NCI-H2227 treated with DMSO at 0.1 percent for 48 hours (cell line): Measurements from ENCODE around the gene PRC1.
"Not testable (repeated sequence)": the region's sequence is repeated elsewhere in the genome, so short reads cannot be mapped to it uniquely, and the experiment has no call there.

Experiments used
- DNase-seq: peaks from one replicate; lab custom pipeline; 2025; lab: John Stamatoyannopoulos, UW

The PRC1 gene

GRCh38 chr15:90994417-90995311 is at the start of gene PRC1:
Gene PRC1 (minus strand): TSS chr15:90994535. CDS start chr15:90994417, 118 bp downstream.
- peak; percentile 93 for DNase-seq

- no peak for DNase-seq
Observed at GRCh38 chr15:91043202-91043874, 49.0 kb upstream of the PRC1 start.

- DNase-seq, result peak; percentile 40
Observed at GRCh38 chr15:91040856-91041255, 46.5 kb upstream of the PRC1 start.

- DNase-seq, result no peak
Observed at GRCh38 chr15:91039996-91040395, 45.7 kb upstream of the PRC1 start.

GRCh38 chr15:91032919-91033803 is 38.8 kb upstream of the PRC1 start:
- no peak for DNase-seq

GRCh38 chr15:91031796-91032195 is 37.5 kb upstream of the PRC1 start:
- DNase-seq, result no peak

GRCh38 chr15:91027677-91028076 is 33.3 kb upstream of the PRC1 start:
- DNase-seq, result no peak

- no peak for DNase-seq
Observed at GRCh38 chr15:91023720-91024119, 29.4 kb upstream of the PRC1 start.

GRCh38 chr15:91022832-91023129 is 28.4 kb upstream of the PRC1 start:
- no peak for DNase-seq

- peak; percentile 78 for DNase-seq
Observed at GRCh38 chr15:91022075-91022831, 27.9 kb upstream of the PRC1 start, which contains the start of gene VPS33B. Gene VPS33B (minus strand): TSS chr15:91022594. CDS start chr15:91022249, 345 bp downstream.

- DNase-seq, result peak; percentile 10
Observed at GRCh38 chr15:91021516-91022074, 27.3 kb upstream of the PRC1 start.

- DNase-seq, result no peak
Observed at GRCh38 chr15:91018158-91018557, 23.8 kb upstream of the PRC1 start.

- DNase-seq, result no peak
Observed at GRCh38 chr15:91017716-91018115, 23.4 kb upstream of the PRC1 start.

- DNase-seq, result not testable (repeated sequence)
Observed at GRCh38 chr15:91013701-91014100, 19.4 kb upstream of the PRC1 start.

GRCh38 chr15:91007266-91007665 is 12.9 kb upstream of the PRC1 start:
- DNase-seq, result no peak

- no peak for DNase-seq
Observed at GRCh38 chr15:91001209-91001608, 6.9 kb upstream of the PRC1 start.

GRCh38 chr15:90998737-90999136 is 4.4 kb upstream of the PRC1 start:
- no peak for DNase-seq

GRCh38 chr15:90994059-90994416 is 297 bp downstream of the PRC1 start:
- DNase-seq, result no peak

- DNase-seq, result no peak
Observed at GRCh38 chr15:90991587-90992285, 2.6 kb downstream of the PRC1 start.

- DNase-seq, result no peak
Observed at GRCh38 chr15:90990446-90990845, 3.9 kb downstream of the PRC1 start.
